Right renal pelvis (tissue), 4 donors: ENCODE data around the gene CPNE1. TPM values are rescaled to one million over a fixed set of nuclear protein-coding genes. Genes with fewer than 3 reads are reported as not detected.

Experiments used
- DNase-seq, 4 donors: peaks; one replicate each; pipeline ENCODE4 v3.0.0-alpha.2; 2013; ENCODE audit warnings: low read depth in 4 of 4, low spot score in 3 of 4, missing footprints in 1 of 4
- polyA plus RNA-seq, 4 donors: library from polyadenylated mRNA; unstranded; fragments of 120-200 nt; gene quantifications; one replicate each; pipeline ENCODE4 v1.2.1, GENCODE V29; 2013; ENCODE audit not compliant: insufficient read length in 4 of 4

CPNE1 gene
- polyA plus RNA-seq, 4 donors: 162 to 187 (median 172) TPM

DNA sequence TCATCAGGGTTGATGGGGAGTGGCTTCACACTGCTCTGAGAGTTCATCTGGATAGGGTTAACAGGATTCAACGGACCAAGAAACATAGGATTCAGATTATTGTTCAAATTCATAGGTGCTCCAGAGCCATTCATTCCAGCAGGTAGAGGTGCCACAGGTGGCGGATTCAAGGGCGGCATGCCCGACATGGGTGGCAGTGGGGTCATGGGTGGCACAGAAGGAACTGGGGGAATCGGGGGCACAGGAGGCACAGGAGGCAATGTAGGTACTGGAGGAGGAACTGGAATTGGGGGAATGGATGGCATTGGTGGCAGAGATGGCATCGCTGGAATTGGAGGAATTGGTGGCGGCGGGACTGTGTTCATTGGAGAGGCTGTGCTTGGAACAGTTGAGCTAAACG, 10.3 kb downstream of the CPNE1 start:
- DNase-seq: no peak

DNA sequence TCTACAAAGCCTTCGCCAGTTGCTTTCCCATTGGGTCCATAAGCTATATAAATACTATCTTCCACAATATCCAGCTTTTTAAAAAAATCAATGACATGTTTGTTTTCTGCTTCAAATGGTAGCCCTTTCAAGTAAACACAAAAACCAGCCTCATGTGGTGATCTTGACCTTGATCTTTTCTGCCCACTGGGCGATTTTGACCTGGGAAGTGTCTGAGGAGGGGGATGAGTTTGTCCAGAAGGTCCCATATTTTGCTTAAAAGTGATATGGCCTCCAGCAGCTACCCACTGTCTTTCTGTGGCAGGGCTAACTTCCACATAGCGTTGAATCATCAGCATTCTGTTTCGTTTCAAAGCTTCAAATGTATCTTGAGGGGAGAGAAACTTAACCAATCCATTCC, 10.8 kb downstream of the CPNE1 start:
- DNase-seq: no peak

DNA sequence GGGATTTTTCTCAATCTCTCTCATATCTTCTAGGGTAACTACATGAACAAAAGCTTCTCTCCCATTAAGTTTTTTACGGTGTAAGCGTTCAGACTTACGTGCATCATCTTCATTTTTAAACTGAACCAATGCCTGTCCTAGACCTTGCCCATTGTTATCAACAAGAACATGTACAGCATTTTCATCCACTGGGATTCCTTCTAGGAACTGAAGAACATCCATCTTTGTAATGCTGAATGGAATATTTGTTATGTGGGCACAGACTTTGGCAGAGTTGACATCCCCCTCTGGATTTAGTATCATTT, 11.3 kb downstream of the CPNE1 start:
- no peak for DNase-seq

DNA sequence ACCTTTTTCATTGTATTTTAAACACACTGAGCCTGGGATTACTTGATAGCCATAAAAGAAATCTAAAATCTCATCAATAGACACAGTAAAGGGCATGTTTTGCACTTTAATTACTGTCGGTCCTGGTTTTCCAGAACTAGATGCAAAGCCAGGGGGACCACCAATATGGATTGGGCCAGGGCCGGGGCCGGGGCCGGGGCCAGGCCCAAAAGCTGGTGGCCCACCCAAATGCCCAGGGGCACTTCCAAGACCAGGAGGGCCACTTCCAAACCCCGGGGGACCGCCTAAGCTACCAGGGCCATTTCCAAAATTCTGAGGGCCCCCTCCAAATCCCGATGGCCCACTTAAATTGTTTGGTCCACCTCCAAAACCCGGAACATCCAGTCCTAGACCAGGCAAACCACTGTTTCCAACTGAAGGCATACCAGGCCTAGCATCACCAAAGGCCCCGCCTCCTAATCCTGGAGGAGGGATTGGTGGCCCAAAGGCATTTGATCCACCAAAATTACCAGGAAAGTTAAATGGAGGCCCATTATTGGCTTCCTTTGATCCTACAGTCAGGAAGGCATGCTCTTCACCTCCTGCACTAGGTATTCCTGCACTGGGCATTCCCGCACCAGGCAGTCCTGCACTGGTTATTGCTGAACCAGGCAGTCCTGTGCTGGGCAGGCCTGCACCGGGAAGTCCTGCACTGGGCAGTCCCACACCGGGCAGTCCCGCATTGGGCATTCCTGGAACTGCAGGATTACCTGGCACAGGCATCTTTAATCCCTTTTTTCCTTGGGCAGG, 11.9 kb downstream of the CPNE1 start:
- no peak for DNase-seq

DNA sequence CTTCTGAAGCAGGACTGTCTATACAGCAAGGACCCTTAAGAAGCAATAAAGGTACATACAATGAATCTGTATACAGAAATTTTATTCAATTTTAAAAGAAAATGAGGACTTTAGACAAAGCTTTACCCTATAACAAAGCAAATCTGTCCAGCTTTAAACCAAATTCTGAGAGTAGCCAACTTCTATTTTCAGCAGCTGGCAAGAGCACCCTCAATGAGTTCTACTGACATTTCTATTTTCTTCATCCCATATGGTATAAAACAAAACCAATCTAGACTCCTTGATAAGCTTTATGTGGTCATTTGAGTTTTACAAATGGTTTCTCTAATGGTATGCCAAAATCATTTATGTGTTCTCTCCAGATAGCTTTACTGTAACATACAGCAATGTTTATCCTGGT, 12.7 kb downstream of the CPNE1 start:
- no peak for DNase-seq

DNA sequence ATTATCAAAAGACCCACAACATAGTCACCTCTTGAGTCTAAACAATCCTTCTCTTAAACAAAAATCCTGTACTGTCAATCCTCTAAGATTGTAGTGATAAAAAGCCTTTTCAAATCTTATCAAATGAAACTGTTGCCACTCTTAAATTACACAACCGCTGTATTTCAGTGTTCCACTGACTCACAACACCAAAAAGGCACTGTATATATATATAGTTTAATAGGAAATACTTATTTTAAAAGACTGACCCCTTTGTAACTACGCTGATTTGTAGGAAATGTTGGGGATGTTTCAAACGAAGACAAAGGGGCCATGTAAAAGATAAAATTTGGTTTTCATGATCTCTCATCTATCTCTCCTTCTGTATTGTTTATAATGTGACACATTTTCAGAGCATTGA, 14.1 kb downstream of the CPNE1 start:
- DNase-seq: no peak

DNA sequence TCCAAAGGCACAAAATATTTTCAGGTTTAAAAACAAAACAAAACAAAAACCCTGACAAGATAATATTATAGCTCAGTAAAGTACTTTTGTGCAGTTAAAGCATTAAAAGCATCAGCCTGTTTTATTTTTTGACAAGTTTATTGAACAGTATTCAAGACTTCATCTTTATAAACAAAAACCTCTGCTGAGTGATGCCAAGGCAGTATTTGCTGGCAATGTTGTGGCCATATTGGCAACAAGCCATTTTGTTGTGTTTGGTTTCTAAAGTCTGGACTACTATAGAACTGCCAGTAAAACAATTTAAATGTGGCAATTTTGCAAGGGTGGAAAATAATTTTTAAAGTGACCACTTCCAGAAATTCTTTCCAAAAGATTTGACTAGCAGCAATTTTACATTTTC, 15.9 kb downstream of the CPNE1 start:
- DNase-seq: no peak

DNA sequence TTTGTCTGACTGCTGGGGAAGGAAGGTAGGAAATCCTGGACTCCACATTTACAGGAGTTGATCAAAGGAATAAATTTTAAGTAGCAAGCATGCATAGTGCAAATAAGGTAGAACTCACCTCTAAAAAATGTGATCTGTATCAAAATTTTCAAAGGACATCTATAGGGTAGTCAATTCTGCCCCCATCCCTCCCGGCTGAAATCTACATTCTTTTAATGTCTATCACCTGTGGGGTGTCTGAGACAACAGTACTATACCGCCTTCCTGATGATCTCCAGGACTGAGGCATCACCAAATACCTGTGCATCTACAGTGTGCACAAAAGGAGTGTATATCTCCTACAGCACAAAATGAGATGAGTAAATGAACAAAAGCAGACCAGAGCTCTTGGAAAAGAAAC, 19.9 kb downstream of the CPNE1 start:
- DNase-seq: no peak

DNA sequence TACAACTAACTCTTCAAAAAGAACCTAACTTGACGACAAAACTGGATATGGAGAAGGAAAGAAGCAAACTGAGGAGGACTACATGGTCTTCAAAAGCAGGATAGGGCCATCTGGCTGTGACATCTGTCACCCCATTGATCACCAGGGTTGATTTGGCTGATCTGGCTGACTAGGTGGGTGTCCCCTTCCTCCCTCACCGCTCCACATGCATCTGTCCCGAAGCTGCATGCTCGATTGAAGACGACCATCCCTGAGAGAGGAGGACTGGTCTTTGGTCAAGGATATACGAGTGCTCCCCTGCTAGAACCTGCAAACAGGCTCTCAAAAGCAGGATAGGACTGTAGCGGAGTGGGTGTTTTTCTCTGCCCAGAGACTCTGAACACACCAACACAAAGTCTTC, 21.7 kb downstream of the CPNE1 start:
- no peak for DNase-seq

DNA sequence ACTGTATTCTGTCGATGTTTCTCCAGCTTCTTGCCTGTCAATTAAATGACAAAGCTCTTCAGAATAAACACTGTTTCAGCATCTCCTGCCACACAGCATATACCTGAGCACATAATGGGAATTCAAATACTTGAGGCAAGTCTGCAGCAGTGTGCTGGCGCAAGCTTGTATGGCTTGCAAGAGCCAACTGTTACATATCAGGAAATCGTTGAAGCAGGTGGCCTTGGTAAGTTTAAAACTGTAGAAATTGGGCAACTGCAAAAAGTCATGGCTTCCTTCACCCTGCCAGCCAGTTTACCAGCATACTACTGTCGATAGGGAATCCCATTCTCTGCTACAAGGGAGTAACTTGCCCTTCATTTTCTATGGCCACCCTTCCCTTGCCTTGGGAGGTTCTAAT, 23.0 kb downstream of the CPNE1 start:
- DNase-seq: no peak

DNA sequence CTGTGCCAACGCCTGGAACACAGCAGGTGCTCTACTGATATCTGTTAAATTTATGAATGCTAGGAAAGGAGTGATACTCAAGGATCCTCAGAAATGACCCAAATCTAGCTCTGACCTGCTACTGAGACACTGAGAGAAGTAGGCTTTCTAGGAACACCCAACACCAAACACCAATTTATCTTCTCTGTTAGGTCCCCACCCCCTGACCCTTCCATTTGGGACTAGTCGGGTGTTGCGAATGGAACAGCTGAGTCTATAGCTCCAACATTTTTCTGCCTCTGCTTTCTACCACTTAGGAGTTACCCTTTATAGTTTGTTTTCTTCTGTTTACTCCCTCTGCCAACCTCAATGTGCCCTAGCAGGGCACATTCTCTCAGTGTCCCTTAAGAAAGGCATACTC, 24.0 kb downstream of the CPNE1 start:
- no peak for DNase-seq

DNA sequence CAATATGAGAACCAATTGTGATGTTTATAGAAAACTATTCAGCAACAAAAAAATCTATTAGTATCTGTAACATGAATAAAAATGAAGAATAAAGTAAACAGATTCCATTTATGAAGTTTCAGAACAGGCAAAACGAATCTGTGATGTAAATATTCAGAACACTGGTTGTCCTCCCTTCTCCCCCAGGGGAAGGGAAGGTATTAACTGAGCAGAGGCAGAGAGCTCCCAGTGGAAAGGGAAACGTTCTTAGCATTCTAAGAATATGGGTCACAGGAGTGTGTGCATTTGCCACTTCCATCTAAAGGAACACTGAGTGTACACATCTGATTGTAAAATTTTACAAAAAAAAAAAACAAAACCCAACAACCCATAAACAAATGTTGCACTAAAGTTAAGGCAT, 25.9 kb downstream of the CPNE1 start:
- DNase-seq: no peak

DNA sequence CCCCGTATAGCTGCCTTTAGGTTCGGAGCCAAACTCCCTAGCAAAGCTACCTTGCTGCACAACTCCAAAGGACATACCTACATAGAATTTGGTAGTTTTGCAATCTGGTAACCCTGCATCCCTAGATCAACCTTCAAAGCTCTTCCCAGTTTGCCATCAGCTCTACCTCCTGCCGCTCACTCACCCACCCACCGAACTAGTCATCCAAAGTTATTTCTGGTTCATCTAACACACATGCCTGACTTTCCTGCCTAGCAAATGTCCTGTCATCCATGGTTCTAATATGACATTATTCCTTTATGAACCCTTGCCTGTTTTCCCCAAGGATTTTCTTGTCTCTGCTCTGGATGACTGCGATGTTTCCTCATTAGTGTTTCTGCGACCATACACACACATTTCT, 27.4 kb downstream of the CPNE1 start:
- DNase-seq: no peak

DNA sequence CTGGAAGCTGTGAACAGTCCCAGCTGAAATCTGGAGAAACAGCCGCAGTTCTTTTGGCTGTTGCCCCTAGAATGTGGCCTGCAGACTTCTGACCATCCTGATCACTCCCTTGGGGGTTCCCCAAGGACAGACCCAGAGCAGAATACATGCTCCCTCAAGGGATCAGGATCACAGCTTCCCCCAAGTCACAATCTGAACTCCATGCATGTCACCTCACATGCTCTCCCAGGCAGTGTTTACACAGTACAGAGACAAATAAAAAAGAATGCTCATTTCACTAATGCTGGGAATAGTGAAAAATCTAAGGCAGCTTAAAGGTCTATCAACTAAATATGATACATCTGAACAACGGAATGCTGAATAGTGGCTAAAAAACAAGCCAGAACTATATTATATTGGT, 28.6 kb downstream of the CPNE1 start:
- DNase-seq: no peak

DNA sequence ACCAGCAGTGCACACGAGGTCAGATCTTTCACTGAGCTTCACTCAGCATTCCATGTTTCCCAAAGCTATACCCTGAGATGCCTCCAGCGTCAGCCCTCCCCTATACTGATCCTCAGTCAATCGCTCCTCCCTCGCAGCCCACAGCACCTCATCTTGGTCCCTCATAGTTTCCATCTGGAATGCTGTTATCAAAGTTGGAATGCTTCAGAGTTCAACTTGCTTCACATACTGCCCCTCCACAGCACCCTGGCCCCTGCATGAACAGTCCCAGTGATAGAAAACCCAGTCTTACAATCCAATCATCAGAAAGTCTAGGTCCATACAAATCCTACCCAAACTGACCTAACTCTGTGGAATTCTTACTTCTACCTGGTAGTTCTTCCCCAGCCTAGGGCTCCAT, 29.0 kb downstream of the CPNE1 start:
- DNase-seq: no peak

DNA sequence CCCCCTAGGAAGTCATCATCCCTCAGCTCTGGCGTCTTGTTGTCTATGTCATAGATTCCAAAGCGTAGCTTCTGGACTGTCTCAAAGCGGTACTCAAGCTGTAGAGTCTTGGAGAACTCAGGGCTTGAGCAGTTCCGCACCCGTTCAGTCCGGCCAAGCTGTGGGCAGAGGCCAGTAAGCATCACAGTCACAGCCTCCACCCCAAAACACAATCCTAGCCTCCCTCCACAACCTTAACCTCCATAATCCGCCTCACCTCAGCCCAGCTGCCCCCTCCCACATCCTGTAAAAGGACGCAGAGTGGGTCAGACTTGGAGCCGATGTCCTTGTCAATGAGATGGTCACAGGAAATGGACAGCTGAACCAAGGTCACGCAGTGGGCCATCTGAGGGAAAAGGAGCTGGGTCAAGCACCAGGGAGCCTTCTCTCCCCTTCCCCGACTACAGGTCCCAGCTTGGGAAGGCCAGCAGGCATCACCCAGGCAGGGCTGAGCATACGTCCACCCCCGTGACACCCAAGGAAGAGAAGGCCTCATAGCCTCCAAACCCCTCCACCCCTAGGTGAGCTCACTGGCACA, 32.1 kb downstream of the CPNE1 start:
- DNase-seq: no peak

DNA sequence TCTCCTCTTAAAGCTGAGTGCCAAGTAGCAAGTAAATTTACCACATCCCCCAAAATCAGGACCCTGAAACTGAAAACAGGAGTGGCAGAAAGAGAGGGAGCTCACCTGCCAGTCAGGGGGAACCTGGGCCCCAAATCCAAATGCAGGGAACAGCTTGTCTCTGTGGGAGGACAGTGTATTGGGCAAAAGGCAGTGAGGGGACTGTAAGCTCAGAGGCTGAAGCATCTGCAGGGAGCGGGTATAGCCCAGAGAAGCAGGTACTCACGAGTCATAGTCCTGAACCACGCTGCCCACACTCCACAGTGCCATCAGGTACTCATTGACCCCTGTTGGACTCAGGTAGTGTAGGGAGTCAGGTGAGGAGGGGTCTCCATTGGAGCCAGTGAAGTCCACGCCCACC, 34.1 kb downstream of the CPNE1 start:
- DNase-seq: no peak

DNA sequence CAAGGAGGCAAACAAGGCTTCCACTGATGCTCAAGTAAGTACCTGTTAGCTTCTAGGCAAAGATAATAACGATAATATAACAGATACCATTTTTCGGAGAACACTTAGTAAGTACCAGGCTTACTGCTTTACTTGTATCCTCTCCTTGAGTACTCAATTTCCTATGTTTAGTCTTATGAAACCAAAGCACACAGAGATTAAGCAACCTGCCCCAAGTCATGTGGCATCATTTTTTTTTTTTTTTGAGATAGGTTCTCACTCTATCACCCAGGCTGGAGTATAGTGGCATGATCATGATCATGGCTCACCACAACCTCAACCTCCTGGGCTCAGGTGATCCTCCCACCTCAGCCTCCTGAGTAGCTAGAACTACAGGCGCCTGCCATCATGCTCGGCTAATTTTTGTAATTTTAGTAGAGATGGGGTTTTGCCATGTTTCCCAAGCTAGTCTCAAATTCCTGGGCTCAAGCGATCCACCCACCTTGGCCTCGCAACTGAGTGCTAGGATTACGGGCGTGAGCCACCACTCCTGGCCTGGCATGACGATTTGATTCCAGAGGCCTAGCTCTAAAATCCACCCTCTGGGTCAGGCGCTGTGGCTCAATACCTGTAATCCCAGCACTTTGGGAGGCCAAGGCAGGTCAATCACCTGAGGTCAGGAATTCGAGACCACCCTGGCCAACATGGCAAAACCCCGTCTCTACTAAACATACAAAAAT, 35.1 kb downstream of the CPNE1 start:
- no peak for DNase-seq

DNA sequence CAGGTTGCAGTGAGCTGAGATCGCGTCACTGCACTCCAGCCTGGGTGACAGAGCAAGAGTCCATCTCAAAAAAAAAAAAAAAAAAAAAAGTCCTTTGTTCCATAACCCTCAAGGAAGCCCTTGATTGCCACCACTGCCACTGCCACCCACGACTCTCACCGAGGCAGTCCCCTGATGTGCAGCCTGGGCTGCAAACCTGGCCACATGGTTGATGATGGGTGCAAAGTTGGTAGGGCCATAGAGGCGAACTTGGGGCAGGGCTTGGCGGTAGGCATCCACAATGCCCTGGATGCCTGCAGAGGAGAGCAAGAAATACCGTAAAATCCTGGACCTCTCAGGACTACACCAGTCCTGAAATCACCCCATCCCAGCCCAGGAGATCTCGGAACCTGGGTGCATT, 37.6 kb downstream of the CPNE1 start:
- DNase-seq: no peak

DNA sequence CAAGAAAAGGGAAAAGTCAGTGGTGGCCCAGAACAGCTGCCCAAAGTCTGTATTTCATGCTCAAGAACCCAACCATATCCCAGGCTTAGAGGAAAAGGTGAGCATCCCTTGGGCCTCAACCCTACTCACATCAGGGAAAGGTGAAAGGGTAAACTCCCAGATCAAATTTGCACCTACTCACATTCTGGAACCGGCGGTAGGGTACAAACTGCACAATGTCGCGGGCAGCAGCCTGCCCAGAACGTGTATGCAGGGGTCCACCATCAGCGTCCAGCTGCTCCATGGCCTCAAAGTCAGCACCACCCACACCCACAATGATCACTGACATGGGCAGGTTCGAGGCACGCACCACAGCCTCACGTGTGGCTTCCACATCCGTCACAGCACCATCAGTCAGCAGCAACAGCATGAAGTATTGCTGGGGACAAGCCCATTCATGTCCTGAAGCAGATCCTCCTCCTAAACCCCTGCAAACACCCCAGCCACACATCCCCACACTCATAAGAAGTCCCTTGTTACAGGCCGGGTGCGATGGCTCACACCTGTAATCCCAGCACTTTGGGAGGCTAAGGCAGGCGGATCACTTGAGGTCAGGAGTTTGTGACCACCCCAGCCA, 38.2 kb downstream of the CPNE1 start:
- no peak for DNase-seq

DNA sequence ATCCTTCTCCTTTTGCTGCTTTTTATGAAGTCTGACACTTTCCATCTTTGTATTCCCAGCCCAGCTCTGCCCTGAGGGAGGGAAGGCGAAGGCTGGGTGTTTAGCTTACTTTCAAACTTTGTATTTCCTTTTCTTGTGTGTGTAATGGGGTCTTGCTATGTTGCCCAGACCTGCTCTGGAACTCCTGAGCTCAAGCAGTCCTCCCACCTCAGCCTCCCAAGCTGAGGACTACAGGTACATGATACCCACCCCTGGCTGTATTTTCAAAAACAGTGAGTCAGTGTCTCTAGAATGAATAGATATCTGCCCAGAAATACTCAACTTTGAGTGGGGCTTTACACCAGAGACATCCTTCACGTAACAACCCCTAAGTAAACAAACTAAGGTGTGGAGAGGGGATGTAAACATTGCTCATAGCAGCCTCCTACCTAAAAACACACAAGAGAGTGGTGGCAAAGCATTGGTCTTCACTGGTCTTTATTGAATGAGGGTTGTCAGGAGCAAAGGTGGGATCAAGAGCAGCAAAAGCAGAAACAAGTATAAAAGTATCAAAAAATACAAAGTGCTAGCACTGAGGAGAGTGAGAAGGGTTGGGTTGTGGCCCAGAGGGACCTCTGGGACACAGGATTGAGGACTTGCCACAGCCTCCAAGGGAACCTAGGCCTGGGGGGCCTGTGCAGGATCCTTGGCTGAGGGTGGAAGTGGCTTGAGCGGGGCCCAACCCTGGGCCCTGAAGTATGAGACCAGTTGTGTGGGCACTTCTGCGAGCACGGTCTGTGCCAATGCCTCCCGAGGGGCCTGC, 38.9 kb downstream of the CPNE1 start:
- no peak for DNase-seq
